HCT116 (cell line): ENCODE data around the gene DTNB.

Experiments used
- EZH2 ChIP-seq: fragments of 200-600 bp; sonication (generic); IDR thresholded peaks from 2 replicates; pipeline ENCODE4 v1.6.1; 2017; ENCODE audit warnings: antibody characterized with exemption, mixed run types
- EZH2phosphoT487 ChIP-seq: fragments of 200-600 bp; IDR thresholded peaks from 2 replicates; pipeline ENCODE4 v1.6.1; 2018; ENCODE audit warnings: antibody characterized with exemption, borderline replicate concordance
- POLR2A ChIP-seq: IDR thresholded peaks from 2 replicates; pipeline ENCODE4 v1.7.0; 2011; ENCODE audit warnings: borderline replicate concordance; ENCODE audit not compliant: insufficient read depth, insufficient read length; ENCODE audit errors: extremely low read depth
- SIN3A ChIP-seq: IDR thresholded peaks from 2 replicates; pipeline ENCODE4 v1.6.1; 2012; ENCODE audit warnings: low read depth
- SP1 ChIP-seq: IDR thresholded peaks from 2 replicates; pipeline ENCODE4 v1.6.1; 2012; ENCODE audit warnings: low read depth
- TCF7L2 ChIP-seq: IDR thresholded peaks from 2 replicates; pipeline ENCODE4 v1.7.0; 2011; ENCODE audit warnings: borderline replicate concordance, inconsistent platforms; ENCODE audit not compliant: insufficient read depth, insufficient read length; ENCODE audit errors: extremely low read depth
- TF ChIP-seq, protein P1 (sequence below), 3 experiments: fragments of 200-600 bp in 1 of 3; sonication (generic) in 1 of 3; IDR thresholded peaks in 2 of 3; conservative IDR thresholded peaks in 1 of 3; 2 replicates each; pipeline ENCODE4 v1.5.1; 2012 to 2017; ENCODE audit warnings: low read depth in 2 of 3, low read length in 2 of 3, antibody characterized with exemption in 1 of 3, borderline replicate concordance in 1 of 3, control low read depth in 1 of 3, mild to moderate bottlenecking in 1 of 3, mixed read lengths in 1 of 3, mixed run types in 1 of 3, moderate library complexity in 1 of 3; ENCODE audit not compliant: insufficient read depth in 1 of 3
- TF ChIP-seq, protein P2 (sequence below): IDR thresholded peaks from 2 replicates; pipeline ENCODE4 v1.6.1; 2012
- TF ChIP-seq, protein P3 (sequence below): IDR thresholded peaks from 2 replicates; pipeline ENCODE4 v1.6.1; 2011; ENCODE audit warnings: mild to moderate bottlenecking, low read length, moderate library complexity; ENCODE audit not compliant: insufficient replicate concordance; ENCODE audit errors: extremely low read depth

DNA sequence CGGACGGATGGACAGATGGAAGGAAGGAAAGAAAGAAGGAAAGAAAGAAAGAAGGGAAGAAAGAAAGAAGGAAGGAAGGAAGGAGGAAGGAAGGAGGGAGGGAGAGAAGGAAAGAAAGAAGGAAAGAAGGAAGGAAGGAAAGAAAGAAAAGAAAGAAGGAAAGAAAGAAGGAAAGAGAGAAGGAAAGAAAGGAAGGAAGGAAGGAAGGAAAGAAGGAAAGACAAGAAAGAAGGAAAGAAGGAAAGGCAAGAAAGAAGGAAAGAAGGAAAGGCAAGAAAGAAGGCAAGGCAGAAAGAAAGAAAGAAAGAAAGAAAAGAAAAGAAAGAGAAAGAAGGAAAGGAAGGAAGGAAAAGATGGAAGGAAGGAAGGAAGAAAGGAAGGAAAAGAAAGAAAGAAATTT, 169.1 kb downstream of the DTNB start:
- TF ChIP-seq, protein P1, sequence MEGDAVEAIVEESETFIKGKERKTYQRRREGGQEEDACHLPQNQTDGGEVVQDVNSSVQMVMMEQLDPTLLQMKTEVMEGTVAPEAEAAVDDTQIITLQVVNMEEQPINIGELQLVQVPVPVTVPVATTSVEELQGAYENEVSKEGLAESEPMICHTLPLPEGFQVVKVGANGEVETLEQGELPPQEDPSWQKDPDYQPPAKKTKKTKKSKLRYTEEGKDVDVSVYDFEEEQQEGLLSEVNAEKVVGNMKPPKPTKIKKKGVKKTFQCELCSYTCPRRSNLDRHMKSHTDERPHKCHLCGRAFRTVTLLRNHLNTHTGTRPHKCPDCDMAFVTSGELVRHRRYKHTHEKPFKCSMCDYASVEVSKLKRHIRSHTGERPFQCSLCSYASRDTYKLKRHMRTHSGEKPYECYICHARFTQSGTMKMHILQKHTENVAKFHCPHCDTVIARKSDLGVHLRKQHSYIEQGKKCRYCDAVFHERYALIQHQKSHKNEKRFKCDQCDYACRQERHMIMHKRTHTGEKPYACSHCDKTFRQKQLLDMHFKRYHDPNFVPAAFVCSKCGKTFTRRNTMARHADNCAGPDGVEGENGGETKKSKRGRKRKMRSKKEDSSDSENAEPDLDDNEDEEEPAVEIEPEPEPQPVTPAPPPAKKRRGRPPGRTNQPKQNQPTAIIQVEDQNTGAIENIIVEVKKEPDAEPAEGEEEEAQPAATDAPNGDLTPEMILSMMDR (IDR thresholded peaks at IDR 0.05 in 2 of 3, conservative IDR thresholded peaks at IDR 0.05 in 1 of 3; ENCODE audit: borderline replicate concordance in 1 of 3, insufficient read depth in 1 of 3, low read depth in 2 of 3, low read length in 2 of 3): no peak
- TF ChIP-seq EZH2phosphoT487 (no peak), EZH2 (no peak), POLR2A (no peak), SIN3A (no peak), TCF7L2 (no peak), SP1 (no peak)
- TF ChIP-seq, protein P2, sequence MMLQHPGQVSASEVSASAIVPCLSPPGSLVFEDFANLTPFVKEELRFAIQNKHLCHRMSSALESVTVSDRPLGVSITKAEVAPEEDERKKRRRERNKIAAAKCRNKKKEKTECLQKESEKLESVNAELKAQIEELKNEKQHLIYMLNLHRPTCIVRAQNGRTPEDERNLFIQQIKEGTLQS: no peak
- TF ChIP-seq, protein P3, sequence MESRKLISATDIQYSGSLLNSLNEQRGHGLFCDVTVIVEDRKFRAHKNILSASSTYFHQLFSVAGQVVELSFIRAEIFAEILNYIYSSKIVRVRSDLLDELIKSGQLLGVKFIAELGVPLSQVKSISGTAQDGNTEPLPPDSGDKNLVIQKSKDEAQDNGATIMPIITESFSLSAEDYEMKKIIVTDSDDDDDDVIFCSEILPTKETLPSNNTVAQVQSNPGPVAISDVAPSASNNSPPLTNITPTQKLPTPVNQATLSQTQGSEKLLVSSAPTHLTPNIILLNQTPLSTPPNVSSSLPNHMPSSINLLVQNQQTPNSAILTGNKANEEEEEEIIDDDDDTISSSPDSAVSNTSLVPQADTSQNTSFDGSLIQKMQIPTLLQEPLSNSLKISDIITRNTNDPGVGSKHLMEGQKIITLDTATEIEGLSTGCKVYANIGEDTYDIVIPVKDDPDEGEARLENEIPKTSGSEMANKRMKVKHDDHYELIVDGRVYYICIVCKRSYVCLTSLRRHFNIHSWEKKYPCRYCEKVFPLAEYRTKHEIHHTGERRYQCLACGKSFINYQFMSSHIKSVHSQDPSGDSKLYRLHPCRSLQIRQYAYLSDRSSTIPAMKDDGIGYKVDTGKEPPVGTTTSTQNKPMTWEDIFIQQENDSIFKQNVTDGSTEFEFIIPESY: no peak
